TTC549 (cell line): Measurements from ENCODE around the gene SF3A1.
"Not testable (repeated sequence)": the region's sequence is repeated elsewhere in the genome, so short reads cannot be mapped to it uniquely, and the experiment has no call there.

Experiments used
- FAIRE-seq: peaks from 2 replicates; lab custom pipeline; 2012; peaks lifted over from hg19 to GRCh38; lab: Jason Lieb, UNC

Gene SF3A1

DNA sequence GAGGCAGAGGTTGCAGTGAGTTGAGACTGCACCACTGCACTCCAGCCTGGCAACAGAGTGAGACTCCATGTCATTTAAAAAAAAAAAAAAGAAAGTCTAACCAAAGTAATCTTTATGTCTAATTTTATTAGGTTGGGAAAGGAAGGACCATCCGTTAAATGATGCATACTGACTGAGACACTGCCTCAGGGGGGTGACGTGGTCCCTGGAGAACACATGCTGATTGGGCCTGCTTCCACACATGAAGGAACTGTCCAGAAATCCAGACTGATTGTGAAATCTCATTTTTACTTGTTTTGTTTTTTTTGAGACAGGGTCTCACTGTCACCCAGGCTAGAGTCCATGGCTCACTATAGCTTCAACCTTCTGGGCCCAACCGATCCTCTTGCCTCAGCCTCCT lies 5.5 kb downstream of the SF3A1 start:
- no peak for FAIRE-seq

DNA sequence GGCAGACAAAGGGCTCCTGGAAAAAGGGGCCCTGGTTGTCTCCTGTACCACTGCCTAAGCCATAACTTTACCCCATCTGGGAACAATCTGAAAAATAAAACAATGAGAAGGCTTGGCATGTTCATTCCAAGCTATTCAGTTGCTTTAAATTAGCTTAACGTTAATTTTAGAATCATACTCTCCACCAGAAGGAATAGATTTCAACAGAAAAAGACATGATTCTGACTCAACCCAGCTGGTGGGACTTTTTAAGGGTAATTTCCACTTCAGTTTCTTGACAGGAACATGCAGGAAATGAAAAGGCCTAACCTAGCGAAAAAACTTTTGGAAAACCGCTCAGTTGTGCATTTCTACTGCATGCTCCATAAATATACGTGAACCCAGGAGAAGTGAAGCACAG lies 7.9 kb downstream of the SF3A1 start:
- no peak for FAIRE-seq

DNA sequence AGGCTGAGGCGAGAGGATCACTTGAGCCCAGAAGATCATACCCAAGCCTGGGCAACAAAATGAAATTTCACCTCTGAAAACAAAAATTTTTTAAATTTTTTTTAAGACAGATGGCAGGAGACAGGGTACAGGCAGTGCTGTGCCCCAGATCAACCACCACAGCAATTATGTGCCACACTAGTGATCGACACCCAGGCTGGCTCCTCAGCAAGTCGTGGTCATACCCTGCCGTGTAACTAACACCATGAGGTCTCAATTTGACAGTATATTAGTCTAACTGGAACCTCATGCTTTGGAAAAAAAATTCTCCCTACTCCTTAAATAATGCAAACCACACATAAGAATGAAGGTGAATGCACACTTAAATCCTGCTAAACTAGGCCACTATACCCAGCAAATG lies 8.3 kb downstream of the SF3A1 start:
- no peak for FAIRE-seq

DNA sequence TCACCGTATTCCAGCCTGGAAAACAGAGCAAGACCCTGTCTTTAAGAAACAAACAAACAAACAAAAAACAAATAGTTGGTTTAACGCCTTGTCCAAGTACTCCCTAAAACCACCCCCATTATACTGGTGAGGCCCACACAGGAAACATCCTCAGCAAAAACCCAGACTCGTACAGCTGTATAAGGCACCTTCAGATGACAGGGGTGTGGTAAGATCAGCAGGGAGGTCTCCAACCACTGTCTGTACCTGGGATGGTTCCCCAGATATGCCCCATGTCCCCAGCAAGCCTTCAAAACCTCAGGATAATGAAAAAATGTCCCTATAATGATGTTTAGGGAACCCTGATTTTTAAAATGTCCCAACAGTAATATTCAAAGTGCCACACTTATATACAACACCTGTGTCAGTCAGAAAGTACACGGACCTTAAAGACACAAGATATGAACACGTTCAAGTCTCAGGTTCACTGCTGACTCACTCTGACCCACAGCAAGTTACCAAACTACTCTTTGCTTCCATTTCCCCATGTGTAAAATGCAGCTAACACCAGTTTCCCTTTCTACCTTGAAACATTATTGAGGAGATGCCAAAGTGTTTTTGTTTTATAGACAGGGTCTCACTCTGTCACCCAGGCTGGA lies 9.3 kb downstream of the SF3A1 start:
- FAIRE-seq = no peak

DNA sequence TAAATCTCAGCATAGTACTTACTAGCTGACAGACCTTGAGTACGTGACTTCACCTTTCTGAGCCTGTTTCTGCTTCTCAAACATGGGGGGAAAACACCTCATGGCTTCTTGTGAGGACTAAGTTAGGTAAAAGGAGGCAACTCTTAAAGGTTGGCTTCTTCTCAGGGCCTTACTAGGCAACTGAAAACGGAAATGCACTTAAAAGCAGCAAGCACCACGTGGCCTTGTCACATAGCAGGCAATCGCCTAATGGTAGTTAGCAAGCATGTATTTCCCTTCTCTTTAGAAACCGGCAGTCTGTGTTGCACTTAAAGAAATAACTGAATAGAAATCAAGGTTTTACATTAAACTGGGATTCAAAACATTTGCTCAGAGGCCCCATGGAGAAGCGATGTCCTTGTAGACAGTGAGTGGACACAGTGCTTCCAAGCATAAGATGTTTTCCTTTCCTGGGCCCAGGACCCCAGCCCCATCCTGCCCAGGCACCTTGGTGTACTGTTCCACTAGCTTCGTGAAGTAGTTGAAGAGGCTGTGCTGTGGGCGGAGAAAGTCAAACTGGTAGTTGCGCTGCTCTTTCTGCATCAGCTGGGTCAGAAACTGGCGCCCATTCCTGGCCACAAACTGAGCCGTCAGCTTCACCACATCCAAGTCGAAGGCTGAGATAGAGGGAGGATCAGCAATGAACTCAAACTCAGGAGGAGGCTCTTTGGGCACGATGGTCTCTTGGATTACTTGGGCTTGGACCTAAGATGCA lies 12.1 kb downstream of the SF3A1 start:
- FAIRE-seq = no peak

DNA sequence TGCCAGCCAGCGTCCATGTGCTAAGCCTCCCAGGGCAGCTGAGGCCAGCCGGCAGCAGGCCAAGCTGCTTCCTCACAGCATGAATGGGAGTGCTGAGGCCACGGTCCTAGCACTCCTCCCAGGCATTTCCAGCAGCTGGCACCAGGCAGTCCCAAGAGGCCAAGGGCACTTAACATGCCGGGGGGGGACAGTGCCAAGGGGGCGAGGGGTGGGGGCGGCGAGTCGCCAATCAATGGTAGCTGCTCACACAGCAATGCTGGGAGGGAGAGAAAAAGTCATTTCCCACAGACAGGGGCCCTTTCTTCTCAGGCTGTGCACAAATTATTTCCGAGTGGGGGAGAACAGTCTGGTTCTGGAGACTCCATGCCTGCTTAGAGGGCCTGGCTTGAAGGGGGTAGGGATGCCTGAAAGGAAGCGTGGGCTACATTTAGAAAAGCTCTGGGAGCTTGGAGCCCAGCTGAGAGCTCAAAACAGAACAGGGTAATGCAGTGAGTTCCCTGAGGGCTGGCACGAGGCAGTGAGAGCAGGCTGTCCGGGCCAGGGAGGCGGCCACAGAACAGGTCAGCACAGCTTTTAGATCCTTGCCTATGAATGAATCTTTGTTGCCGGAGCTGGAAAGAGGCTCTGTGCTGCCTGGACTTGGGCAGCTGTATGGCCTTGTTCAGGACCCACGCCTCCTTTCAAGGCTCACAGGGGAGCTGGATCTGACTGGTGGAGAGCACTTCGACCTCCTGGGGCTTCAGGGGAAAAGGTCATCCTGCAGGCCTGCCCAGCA lies 15.6 kb downstream of the SF3A1 start:
- no peak for FAIRE-seq

DNA sequence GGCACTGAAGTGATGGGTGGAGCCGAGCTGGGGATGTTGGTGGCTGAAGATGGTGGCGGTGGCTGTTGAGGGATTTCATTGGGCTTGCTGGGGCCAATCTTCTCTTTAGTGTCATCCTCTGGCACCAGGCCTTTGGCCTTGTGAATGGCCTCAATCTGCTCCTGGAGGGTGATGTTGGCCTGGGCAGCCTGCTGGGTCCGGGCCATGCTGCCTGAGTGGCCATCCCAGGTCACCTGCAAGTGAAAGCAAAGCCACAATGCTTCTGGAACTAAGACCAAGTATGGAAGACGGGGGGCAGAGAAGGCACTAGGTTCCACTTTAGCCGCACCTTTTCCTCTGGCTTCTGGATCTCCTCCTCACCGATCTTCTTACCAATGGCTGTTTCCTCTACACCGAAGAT lies 17.9 kb downstream of the SF3A1 start:
- FAIRE-seq = no peak

DNA sequence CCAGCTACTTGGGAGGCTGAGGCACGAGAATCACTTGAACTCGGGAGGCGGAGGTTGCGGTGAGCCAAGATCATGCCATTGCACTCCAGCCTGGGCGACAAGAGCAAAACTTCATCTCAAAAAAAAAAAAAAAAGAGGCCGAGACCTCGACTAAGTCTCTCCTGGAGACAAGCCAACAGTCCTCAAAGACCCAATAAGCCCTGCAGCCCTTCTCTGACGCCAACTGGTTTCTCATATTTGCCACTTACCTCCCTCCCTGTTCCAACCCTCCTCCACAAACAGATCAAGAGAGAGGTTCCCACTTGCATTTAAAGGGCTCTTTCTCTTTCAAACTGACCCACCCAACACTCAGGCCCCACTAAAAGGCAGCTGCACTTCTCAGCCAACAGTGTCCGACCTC lies 18.4 kb downstream of the SF3A1 start:
- not testable (repeated sequence) for FAIRE-seq

DNA sequence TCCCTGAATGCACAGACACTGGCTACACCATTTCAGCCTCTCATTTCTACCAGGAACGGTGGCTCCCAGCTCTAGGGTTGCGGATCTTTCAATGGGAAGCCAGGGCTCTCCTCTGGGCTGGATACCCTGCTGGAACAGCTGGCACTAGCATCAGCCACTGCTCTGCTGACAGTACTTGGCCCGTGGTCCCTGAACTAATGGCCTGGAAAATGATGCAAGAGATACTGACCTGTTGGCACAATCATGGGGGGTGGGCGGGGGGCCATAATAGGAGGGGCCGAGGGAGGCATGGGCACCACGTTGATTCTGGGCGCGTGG lies 19.3 kb downstream of the SF3A1 start:
- FAIRE-seq = no peak

DNA sequence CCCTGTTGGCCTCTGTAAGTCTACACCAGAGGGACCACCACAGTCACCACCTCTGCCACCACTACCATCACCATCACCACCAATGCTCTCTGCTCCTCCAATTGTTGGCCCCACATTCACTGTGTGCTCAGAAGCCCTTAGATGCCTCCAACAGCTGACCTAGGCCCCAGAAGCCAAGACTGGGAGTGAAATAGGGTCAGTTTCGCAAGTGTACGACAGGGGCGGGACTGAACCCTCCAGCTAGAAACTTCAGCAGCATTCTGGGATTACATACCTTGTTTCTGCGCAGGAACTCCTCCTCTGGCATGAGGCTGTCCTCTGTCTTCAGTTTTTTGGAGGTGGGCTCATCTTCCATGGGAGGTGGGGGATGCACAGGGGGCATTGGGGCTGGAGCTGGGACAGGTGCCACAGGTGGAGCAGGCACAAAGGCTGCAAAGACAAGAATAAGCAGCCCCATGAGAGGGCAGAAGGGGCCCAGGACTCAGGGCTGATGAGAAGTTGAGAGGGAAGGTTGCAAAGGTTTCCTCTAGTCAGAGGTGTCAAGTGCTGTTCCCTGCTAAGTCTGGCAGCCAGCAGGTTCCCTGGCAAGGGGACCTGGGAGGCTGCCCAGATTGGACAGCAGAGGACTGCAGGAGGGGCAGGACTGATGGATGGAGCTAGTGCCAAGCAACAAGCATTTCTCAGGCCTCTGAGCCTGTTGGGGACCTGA lies 19.8 kb downstream of the SF3A1 start:
- FAIRE-seq = no peak

DNA sequence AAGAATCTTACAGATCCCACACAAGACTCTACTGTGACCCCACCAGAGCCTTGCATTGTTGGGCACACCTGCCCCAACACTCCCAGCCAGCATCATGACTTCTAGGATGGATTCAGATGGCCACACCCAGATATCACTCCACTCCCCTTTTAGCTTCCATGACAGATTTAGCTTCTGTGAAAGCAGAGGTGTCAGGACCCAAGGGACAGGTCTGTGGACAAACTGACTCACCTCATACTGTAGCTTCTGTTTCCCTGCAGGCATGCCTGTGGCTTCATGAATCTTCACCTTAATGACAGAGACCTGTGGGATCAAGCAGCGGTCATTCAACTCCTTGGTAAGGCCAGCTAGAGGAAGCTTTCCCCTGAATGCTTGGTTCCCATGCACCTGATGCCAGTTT lies 21.5 kb downstream of the SF3A1 start:
- no peak for FAIRE-seq

DNA sequence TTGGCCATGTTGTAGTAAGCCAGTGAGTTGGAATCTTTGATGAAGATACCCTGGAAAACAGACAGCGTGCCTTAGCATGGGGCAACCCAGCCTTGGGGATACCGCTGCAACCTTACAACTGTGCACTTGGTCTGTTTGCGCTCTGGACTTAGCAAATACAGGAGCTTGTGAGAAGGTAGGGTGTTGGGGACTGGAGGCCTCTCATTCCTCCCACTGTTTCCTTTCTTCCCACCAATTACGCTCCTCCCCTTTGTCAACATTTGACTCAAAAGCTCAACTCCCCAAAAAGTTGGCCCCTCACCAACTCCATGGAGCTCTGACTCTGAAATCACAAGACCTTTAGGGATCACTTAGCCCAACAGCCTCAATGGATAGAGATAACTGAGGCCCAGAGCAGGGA lies 22.0 kb downstream of the SF3A1 start:
- no peak for FAIRE-seq

DNA sequence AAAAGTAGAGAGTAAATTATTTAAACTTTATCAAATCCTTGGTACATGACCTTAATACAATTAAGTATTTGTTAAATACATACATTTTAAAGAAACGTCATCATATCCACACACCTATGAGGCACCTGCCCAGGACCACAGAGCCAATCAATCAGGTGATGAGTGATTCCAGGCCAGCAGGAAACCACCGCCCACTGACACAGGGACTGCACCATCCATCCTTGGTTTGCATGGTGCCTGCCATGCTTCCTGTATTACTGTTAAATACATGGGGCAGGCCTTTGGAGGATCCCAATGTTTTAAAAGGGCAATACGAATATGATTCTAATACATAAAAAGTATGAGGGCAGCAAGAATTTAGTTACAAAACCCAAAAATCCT lies 23.0 kb downstream of the SF3A1 start:
- no peak for FAIRE-seq

DNA sequence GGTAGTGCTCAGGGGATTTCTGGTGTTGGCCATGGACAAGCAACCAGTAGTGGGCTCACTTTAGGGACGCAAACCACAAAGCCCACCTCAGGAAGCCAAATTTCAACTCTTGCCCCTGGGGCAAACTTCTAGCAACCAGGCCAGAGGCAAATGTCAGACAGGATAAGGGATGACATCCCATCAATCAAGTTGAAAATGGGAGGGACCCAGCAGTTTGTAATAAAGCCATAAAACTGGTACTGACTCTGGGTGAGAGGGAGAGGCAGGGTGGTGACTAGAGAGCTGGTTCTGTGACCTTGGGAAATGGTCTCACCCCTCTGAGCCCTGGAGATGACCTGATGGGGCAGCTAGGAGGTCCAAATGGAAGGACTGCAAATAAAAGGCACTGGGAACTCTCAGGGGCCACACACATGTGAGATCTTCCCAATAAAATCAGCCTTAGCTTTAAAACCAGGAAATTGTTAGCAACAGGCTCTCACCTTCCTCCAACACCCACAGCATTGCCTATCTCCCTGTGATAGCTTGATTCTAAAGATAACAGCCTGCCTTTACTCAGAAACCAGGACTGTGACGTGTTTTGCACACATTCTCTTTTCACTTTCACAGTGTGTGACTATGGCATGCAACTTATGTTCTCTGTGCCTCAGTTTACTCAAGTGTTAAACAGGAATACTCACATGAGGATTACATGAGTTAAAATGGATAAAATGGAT lies 23.5 kb downstream of the SF3A1 start:
- no peak for FAIRE-seq

DNA sequence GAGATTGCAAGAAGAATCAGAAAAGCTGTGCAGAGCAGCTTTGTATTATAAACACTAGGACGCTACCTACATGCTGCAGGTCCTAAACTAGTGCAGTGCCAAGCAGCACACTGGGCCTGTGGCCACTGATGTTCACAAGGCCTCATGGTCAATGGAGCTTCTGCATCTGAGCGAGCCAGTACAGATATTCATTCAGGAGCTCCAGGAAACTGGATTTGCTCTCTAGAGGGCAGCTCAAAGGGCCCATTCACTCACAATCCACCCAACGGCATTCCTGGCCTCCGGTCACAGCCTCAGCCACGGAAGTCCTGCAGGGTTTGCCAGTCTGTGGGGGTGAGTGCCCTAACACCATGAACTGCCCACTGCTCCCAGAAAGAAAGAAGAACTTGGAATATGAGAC lies 24.1 kb downstream of the SF3A1 start:
- FAIRE-seq = no peak

DNA sequence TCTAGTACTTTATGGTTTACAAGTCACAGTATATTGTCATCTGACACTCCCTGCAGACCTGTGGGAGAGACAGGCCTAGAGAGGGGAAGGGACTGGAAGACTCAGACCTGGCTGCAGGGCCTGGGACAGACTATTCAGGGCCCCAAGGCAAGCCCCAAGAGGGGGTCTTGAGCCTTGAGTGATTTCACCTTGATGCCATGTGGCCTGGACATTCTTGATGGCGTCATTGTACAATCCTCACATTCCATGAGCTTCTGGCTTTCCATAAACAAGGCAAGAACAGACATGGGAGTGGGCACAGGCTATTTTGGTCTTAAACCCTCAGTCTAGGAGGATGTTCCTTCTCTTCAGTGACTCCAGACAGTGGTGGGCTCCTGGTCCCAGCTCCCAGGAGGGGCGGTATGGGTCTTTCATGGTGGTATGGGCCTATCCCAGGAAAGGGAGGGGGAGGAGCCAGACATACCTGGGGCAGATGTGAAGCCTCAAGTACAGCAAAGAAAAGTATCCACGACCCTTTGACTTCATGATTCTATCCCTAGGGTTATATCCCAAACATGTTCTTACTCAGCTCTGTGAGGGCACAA lies 28.1 kb downstream of the SF3A1 start:
- FAIRE-seq = no peak

DNA sequence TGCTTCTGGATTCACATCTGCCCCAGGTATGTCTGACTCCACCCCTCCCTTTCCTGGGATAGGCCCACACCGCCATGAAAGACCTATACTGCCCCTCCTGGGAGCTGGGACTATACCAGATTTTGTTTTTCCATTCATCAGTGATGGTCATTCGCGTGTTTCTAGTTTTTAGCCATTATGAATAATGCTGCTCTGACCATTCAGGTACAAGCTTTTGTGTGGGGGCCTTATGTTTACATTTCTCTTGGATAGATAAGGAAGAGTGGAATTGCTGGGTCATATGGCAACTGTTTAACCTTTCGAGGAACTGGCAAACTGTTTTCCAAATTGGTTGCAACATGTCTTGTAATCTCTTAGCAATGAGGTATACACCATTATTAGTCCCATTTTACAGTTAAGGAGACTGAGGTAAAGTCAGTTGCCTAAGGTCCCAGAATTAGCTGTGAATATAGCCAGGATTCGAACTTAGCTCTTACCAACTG lies 28.8 kb downstream of the SF3A1 start:
- no peak for FAIRE-seq

DNA sequence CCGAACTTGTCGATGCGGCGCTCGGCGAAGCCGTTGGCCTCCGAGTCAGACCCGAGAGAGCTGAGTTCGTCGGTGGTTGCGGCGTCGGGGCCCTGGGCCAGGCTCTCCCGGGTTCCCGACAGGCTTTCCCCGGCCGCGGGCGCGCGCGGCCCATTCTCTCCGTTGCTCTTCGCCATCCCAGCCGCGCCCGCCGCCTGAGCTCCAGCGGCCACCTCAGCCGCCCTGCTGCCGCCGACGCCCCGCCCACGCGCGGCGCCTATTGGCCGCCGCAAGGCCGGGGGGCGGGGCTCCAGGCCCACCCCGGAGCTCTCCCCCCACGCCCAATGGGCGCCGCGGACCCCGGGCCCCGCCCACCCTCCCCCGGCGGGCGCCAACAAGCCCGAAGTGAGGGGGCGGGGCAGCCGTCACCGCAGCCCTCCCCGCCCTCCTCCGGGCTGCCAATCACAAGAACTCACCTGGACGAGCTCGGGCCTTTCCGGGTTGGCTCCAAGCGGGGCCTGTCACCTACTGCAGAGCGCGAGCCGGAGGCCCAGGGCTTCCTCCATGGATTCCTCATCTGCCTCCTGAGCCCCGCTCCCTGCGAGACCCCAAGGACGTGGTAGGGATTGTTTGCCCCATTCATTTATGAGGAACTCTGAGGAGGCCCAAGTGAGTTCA lies 29.9 kb downstream of the SF3A1 start, which contains the start of gene TBC1D10A:
Gene TBC1D10A, minus strand, starts transcription at position 236 of the 657 bp plus-strand sequence. Its CDS starts 60 bp downstream, at position 176.
- FAIRE-seq = no peak

DNA sequence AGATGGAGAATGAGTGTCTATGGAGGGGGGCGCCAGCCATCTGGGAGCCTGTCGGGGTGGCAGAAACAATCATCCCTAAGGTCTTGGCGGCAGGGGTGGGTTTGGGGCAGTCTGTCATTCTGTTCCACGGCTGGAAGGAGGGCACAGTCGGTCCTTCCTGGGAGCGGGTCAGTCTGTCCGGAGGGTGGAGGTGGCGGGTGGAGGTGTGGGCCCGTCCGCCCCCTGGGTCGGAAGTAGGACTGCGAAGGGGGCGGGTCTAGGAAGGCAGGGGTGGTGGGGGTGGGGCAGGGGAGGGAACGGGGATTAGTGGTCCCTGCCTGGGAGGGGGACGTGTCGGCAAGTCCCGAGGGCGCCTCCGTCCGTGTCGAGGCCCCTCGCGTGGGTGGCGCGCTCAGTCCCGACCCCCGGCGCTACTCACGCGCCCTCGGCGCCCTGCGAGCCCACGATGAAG lies 30.4 kb downstream of the SF3A1 start:
- no peak for FAIRE-seq

DNA sequence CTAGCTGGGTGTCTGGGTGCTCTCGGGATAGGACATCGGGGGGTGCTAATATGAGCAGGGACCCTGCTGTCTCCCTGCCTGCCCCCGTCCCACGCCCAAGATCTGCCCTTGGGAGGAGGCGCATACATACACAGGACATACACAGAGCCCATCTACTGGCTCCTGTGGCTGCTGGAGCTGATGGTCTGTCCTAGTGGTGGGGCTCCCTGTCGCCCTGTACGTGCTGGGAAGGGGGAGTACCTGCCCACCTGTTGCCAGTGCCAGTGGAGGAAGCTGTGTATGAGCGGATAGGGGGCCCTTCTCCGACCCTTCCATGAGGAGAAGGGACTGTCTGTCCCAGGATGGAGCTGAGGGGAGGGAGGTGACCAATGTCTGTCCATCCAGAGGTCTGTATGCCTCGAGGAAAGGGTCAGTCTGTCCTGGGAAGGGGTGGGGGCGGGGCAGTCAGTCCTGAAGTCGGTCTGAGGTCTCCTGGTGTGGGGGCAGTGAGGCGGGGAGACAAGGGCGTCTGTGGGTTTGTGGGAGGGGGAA lies 30.9 kb downstream of the SF3A1 start:
- FAIRE-seq = no peak
